Left lung (tissue), 10 donors: ENCODE results near the gene CYP11A1. TPM values are rescaled to one million over a fixed set of nuclear protein-coding genes. Genes with fewer than 3 reads are reported as not detected.

Experiments
- ATAC-seq: fragments of 200-7000 bp; cut with Tn5 transposase; one replicate; pipeline ENCODE4 v1.9.1; 2020; ENCODE audit warnings: moderate library complexity
- DNase-seq, 4 donors: peaks; one replicate each; pipeline ENCODE4 v3.0.0-alpha.2; 2013 to 2020
- H3K27ac ChIP-seq, 2 donors: fragments of 200-600 bp; sonication (generic) in 1 of 2; one replicate each; pipeline versions ENCODE4 v1.5.0 to v1.8.0; 2020 to 2021
- H3K27me3 ChIP-seq, 2 donors: fragments of 200-600 bp; sonication (generic) in 1 of 2; one replicate each; pipeline versions ENCODE4 v1.5.0 to v1.8.0; 2020 to 2021
- H3K36me3 ChIP-seq, 2 donors: fragments of 200-600 bp; sonication (generic) in 1 of 2; one replicate each; pipeline versions ENCODE4 v1.5.0 to v1.8.0; 2020 to 2021
- H3K4me1 ChIP-seq, 2 donors: fragments of 200-600 bp; one replicate each; pipeline ENCODE4 v1.8.0; 2021
- H3K4me3 ChIP-seq, 2 donors: fragments of 200-600 bp; sonication (generic) in 1 of 2; one replicate each; pipeline versions ENCODE4 v1.5.0 to v1.8.0; 2020 to 2021; ENCODE audit warnings: mild to moderate bottlenecking in 1 of 2
- H3K9me3 ChIP-seq, 2 donors: fragments of 200-600 bp; sonication (generic) in 1 of 2; one replicate each; pipeline versions ENCODE4 v1.5.0 to v1.8.0; 2020 to 2021
- intact Hi-C, 2 donors: fragments of 100-400 bp; cut with DNase I; formaldehyde crosslinking; loops; one replicate each; pipeline versions ENCODE4 v1.11.2 to v1.14.2; 2022
- polyA plus RNA-seq, 6 donors: library from polyadenylated mRNA; unstranded; fragments of 120-200 nt; gene quantifications; one replicate each; pipeline ENCODE4 v1.2.1, GENCODE V29; 2013; ENCODE audit not compliant: insufficient read length in 6 of 6
- total RNA-seq, 2 donors: library from RNA; stranded (reverse); fragmentation: NEBNext Ultra II Directional; extraction: Animal tissue kit (Norgen Biotek cat#: 25700); gene quantifications; one replicate each; pipeline ENCODE4 v1.2.1, GENCODE V29; 2021
- TF ChIP-seq, protein P1 (sequence below), 2 donors: fragments of 200-600 bp; sonication (generic) in 1 of 2; IDR thresholded peaks; one replicate each; pipeline versions ENCODE4 v1.5.0 to v1.8.0; 2021; ENCODE audit warnings: antibody characterized with exemption in 2 of 2
- donor health status: DM: no; HTN: yes; CAD: no.
- donor health status: DM: no; HTN: no; CAD: no.

The CYP11A1 gene
- total and polyA plus RNA-seq, 8 donors, result 0.34 to 1.3 (median 0.61) TPM

GRCh38 chr15:74318376-74319137 lies 48.9 kb downstream of the CYP11A1 start:
- TF ChIP-seq, protein P1, sequence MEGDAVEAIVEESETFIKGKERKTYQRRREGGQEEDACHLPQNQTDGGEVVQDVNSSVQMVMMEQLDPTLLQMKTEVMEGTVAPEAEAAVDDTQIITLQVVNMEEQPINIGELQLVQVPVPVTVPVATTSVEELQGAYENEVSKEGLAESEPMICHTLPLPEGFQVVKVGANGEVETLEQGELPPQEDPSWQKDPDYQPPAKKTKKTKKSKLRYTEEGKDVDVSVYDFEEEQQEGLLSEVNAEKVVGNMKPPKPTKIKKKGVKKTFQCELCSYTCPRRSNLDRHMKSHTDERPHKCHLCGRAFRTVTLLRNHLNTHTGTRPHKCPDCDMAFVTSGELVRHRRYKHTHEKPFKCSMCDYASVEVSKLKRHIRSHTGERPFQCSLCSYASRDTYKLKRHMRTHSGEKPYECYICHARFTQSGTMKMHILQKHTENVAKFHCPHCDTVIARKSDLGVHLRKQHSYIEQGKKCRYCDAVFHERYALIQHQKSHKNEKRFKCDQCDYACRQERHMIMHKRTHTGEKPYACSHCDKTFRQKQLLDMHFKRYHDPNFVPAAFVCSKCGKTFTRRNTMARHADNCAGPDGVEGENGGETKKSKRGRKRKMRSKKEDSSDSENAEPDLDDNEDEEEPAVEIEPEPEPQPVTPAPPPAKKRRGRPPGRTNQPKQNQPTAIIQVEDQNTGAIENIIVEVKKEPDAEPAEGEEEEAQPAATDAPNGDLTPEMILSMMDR (IDR thresholded peaks at IDR 0.05), result no peak
- Histone ChIP-seq H3K4me3 (no peak overlapping the region), H3K4me1 (peaks cover 4 to 11% of the 10 kb centered on the region in 2 donors), H3K27ac (no peak overlapping the region), H3K36me3 (no peaks in the 10 kb centered on the region), H3K27me3 (no peaks in the 10 kb centered on the region), H3K9me3 (no peaks in the 10 kb centered on the region)
- DNase-seq (no peak), ATAC-seq (no peak)
- intact Hi-C loops, result loop anchor here in 1 of 2 donors (10.0 kb wide), 2 partner anchors 264 to 344 kb away; no protein-coding TSS in a partner anchor

DNA sequence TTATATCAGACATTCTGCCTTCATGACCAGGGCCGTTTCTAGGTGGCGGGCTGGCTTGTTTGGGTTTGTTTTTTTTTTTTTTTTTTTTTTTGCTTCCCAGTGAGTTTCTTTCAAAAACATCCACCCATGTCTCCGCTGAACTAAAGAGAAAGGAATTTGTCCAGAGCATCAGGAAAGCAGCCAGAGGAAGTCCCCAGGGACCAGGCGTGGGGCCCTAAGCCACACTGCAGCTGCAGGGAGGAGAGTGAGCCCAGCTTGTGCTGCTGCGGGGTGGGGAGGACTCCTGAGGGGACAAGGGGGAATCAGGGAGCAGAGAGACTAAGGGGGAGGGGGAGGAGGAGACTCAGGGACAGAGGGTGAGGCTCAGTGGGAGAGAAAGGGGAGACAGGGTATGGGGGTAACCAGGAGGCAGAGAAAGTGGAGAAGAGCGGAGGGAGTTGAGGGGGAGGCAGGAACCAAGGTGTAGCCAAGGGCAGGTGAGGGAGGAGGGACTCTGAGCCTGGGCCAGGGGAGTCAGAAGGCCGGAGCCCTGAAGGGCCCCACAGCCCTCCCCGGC lies 49.5 kb downstream of the CYP11A1 start:
- ATAC-seq, result no peak
- intact Hi-C loops, result loop anchor here in 1 of 2 donors (10.0 kb wide), 2 partner anchors 263 to 343 kb away; no protein-coding TSS in a partner anchor
- peak in 2 of 4 donors; percentile 51 to 62 for DNase-seq
- no peaks in the 10 kb centered on the region for H3K36me3 ChIP-seq
- H3K4me1 ChIP-seq, result peaks cover 4 to 11% of the 10 kb centered on the region in 2 donors
- no peak overlapping the region for H3K4me3 ChIP-seq
- no peak overlapping the region for H3K27ac ChIP-seq
- H3K9me3 ChIP-seq, result no peaks in the 10 kb centered on the region
- TF ChIP-seq, protein P1 (IDR thresholded peaks at IDR 0.05), result no peak
- no peaks in the 10 kb centered on the region for H3K27me3 ChIP-seq

- DNase-seq (no peak), ATAC-seq (no peak)
- Histone ChIP-seq H3K4me3 (no peak overlapping the region), H3K27me3 (no peaks in the 10 kb centered on the region), H3K27ac (no peak overlapping the region), H3K9me3 (no peaks in the 10 kb centered on the region), H3K36me3 (no peaks in the 10 kb centered on the region), H3K4me1 (peaks cover 4 to 11% of the 10 kb centered on the region in 2 donors)
- TF ChIP-seq, protein P1 (IDR thresholded peaks at IDR 0.05), result no peak
- intact Hi-C loops, result loop anchor here in 1 of 2 donors (10.0 kb wide), 2 partner anchors 261 to 341 kb away; no protein-coding TSS in a partner anchor
Observed at GRCh38 chr15:74316141-74316540, 51.3 kb downstream of the CYP11A1 start.

DNA sequence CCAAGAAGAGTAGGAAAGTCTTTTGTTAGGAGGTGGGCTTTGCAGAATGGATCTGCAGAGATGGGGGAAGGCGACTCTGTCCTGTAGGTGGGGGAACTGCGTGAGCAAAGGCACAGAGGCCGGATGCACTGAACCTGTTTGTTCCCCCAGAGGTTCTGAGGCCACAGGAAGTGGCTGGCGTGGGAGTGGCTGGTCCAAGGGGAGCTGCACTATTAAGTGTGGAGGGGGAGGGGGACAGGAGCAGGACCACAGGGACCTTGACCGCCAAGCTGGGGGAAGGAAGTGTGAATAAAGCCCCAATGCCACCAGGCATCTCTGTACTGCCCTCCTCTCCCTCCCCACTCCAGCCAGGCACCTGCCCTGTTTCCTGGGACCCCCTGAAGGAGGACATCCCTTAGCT lies 51.8 kb downstream of the CYP11A1 start:
- peaks cover 4 to 11% of the 10 kb centered on the region in 2 donors for H3K4me1 ChIP-seq
- H3K27me3 ChIP-seq, result no peaks in the 10 kb centered on the region
- no peaks in the 10 kb centered on the region for H3K36me3 ChIP-seq
- intact Hi-C loops, result loop anchor here in 1 of 2 donors (10.0 kb wide), 2 partner anchors 261 to 341 kb away; no protein-coding TSS in a partner anchor
- no peak overlapping the region for H3K4me3 ChIP-seq
- H3K9me3 ChIP-seq, result no peaks in the 10 kb centered on the region
- ATAC-seq (no peak), DNase-seq (no peak)
- TF ChIP-seq, protein P1 (IDR thresholded peaks at IDR 0.05), result no peak
- no peak overlapping the region for H3K27ac ChIP-seq

DNA sequence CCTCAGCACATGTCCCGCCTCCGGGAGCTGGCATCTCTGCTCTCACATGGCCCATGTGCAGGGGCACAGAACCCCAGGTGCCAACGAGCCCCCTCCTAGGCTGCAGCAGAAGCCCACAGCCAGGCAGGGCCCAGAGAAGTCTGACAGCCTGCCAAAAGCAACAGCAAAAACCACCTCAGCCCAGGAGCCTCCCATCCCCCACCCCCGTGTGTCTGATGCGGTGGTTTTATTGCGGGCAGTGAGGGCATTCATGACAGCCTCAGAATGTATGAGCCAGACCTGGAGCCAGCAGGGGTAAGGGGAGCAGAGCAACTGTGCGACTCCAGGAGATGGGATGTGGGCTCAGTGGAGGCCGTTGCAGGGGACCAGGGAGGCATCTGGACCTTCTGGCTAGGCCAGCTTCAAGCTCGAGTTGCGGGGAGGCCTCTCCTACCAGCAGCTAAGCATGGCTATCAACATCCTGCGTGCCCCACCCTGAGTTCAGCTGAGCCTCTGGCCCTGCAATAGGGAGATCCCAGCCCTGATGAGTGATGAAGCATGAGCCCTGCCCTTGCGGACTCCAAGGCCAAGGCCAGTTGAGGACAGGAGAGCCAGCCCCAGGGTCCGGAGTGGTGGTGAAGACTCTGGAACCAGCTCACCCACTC lies 52.5 kb downstream of the CYP11A1 start:
- no peaks in the 10 kb centered on the region for H3K36me3 ChIP-seq
- H3K9me3 ChIP-seq, result no peaks in the 10 kb centered on the region
- DNase-seq (no peak), ATAC-seq (no peak)
- TF ChIP-seq, protein P1 (IDR thresholded peaks at IDR 0.05), result no peak
- H3K27me3 ChIP-seq, result no peaks in the 10 kb centered on the region
- no peak overlapping the region for H3K27ac ChIP-seq
- peaks cover 4 to 10% of the 10 kb centered on the region in 2 donors for H3K4me1 ChIP-seq
- no peak overlapping the region for H3K4me3 ChIP-seq
- intact Hi-C loops, result loop anchor here in 1 of 2 donors (10.0 kb wide), 2 partner anchors 260 to 340 kb away; no protein-coding TSS in a partner anchor
